Ishikawa (cell line): Measurements from ENCODE around the gene PIGU.

ENCODE experiments used
- CREB1 ChIP-seq: IDR thresholded peaks from 2 replicates; pipeline ENCODE4 v1.6.1; 2012; ENCODE audit warnings: low read depth
- RAD21 ChIP-seq: IDR thresholded peaks from 2 replicates; pipeline ENCODE4 v1.6.1; 2012; ENCODE audit warnings: low read depth
- TAF1 ChIP-seq: IDR thresholded peaks from 2 replicates; pipeline ENCODE4 v1.6.1; 2012; ENCODE audit warnings: low read depth, mild to moderate bottlenecking
- TF ChIP-seq, protein P1 (sequence below): IDR thresholded peaks from 2 replicates; pipeline ENCODE4 v1.6.1; 2012

DNA sequence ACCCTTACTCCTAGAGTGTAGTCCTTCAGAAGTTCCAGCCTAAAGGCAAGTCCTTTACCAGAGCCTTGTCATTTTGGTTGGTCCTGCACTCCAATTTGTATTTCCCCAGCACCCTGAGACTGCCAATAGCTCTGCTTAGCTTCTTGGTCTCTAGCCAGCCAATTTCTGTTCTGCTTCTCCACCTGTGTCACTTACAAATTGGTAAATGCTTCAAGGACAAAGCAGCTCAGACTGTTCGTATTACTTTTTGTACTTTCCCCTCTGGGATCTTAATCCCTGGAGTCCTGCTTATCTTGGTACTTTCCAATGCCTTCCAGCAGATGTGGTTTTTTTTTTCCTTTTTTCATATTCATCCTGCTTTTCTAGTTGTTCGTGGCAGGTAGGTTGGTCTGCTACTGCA, 25.7 kb downstream of the PIGU start:
- TF ChIP-seq RAD21 (no peak), CREB1 (no peak), TAF1 (no peak)
- TF ChIP-seq, protein P1, sequence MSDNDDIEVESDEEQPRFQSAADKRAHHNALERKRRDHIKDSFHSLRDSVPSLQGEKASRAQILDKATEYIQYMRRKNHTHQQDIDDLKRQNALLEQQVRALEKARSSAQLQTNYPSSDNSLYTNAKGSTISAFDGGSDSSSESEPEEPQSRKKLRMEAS: no peak
